HL-60 (cell line): ENCODE results near the gene PPP1R18.

Source experiments
- DNase-seq, 2 experiments: peaks; one replicate each; pipeline ENCODE4 v3.0.0-alpha.2; 2010 to 2020; ENCODE audit warnings: low read depth in 1 of 2, low spot score in 1 of 2
- H3K27ac ChIP-seq: fragments of 250-450 bp; sonication (Bioruptor Pico); replicated peaks from 2 replicates; pipeline ENCODE4 v1.5.1; 2020; ENCODE audit warnings: mild to moderate bottlenecking, moderate library complexity
- H3K27me3 ChIP-seq: fragments of 250-450 bp; sonication (Bioruptor Pico); 2 replicates; pipeline ENCODE4 v1.5.1; 2021; ENCODE audit warnings: mild to moderate bottlenecking, moderate library complexity; ENCODE audit not compliant: insufficient read depth, poor library complexity, severe bottlenecking
- H3K4me3 ChIP-seq: replicated peaks from 2 replicates; pipeline ENCODE4 v1.5.1; 2011; ENCODE audit warnings: mild to moderate bottlenecking, control low read depth, low read length; ENCODE audit not compliant: insufficient read depth
- CTCF ChIP-seq: IDR thresholded peaks from one replicate; pipeline ENCODE4 v1.5.1; 2011; ENCODE audit warnings: low read length, control low read depth, inconsistent platforms; ENCODE audit not compliant: insufficient read depth
- GABPA ChIP-seq: IDR thresholded peaks from 2 replicates; pipeline ENCODE4 v1.6.1; 2012; ENCODE audit warnings: low read depth
- POLR2AphosphoS5 ChIP-seq: IDR thresholded peaks from 2 replicates; pipeline ENCODE4 v1.6.1; 2012; ENCODE audit warnings: low read depth
- REST ChIP-seq: IDR thresholded peaks from 2 replicates; pipeline ENCODE4 v1.6.1; 2012; ENCODE audit warnings: low read depth; ENCODE audit not compliant: insufficient replicate concordance
- SPI1 ChIP-seq: IDR thresholded peaks from 2 replicates; pipeline ENCODE4 v1.6.1; 2012; ENCODE audit warnings: low read depth, mild to moderate bottlenecking, borderline replicate concordance
- long read RNA-seq: library from polyadenylated mRNA; unstranded; transcript quantifications from one replicate; pipeline ENCODE4 v2.0.0, GENCODE V29; 2020

PPP1R18 gene
- long read RNA-seq, transcript PPP1R18-206 (3 exons, 1,448 nt), result major isoform, 30 of 34 reads
- long read RNA-seq, partial matches to known transcripts, result 1 of 34 reads
- long read RNA-seq, other reads (novel, unspliced or antisense), result 1 of 34 reads

- no peak for TF ChIP-seq CTCF
- TF ChIP-seq SPI1, result peak; percentile 61; the same call in 1 of the 2 replicates
- no peak for TF ChIP-seq GABPA
- TF ChIP-seq REST, result no peak
- peak; percentile 53 to 81 for DNase-seq
- peak within 1 kb of the TSS; percentile 94 for H3K27ac ChIP-seq
Measured at GRCh38 chr6:30686009-30686907, at the start of gene PPP1R18. Gene PPP1R18 (minus strand): TSS chr6:30686645. CDS start chr6:30686018, 627 bp downstream.

GRCh38 chr6:30735668-30736314 is 49.3 kb upstream of the PPP1R18 start:
- DNase-seq, result no peak
- no peak for TF ChIP-seq POLR2AphosphoS5
- H3K4me3 ChIP-seq, result no peak overlapping the region
- H3K27me3 ChIP-seq, result no peaks in the 10 kb centered on the region
- H3K27ac ChIP-seq, result no peak overlapping the region

More at GRCh38 chr6:30686009-30686907, at the start of gene PPP1R18:
- Histone ChIP-seq H3K27me3 (no peaks in the 10 kb centered on the region), H3K4me3 (peak within 1 kb of the TSS; percentile 60)

GRCh38 chr6:30732237-30732943 is 45.9 kb upstream of the PPP1R18 start:
- no peak overlapping the region for H3K27ac ChIP-seq
- no peak overlapping the region for H3K4me3 ChIP-seq
- TF ChIP-seq POLR2AphosphoS5 (no peak), GABPA (no peak), CTCF (no peak), REST (no peak)
- no peaks in the 10 kb centered on the region for H3K27me3 ChIP-seq
- DNase-seq, result no peak
